ENCODE data around the gene AP4E1. TPM values are rescaled to one million over a fixed set of nuclear protein-coding genes. Genes with fewer than 3 reads are reported as not detected.

The AP4E1 gene
- total RNA-seq, 1 experiment from 2014 or later: 10.1 TPM

- no peak overlapping the region for H3K9ac ChIP-seq (ENCODE audit: low read length)
- no TSS peak for BruUV-seq (replicated peaks)
- CTCF ChIA-PET: no interaction called here
Observed at GRCh38 chr15:51025454-51025846, 117.0 kb downstream of the AP4E1 start.

More at GRCh38 chr15:51025454-51025846, 117.0 kb downstream of the AP4E1 start:
- no peaks in the 10 kb centered on the region; a peak in 1 of 4 replicates for H3K4me1 ChIP-seq (ENCODE audit: control insufficient read depth in 1 of 2, insufficient read depth in 2 of 2, low read length in 2 of 2)
- ATAC-seq: no peak
- no peak for TF ChIP-seq POLR2A (IDR thresholded peaks at IDR 0.05; ENCODE audit: borderline replicate concordance, extremely low read depth, insufficient read depth, insufficient read length)
- no peak for TF ChIP-seq EGR1 (IDR thresholded peaks at IDR 0.05; ENCODE audit: low read depth)
- no peak for TF ChIP-seq JUND (IDR thresholded peaks at IDR 0.05)
- TF ChIP-seq CBX3 (IDR thresholded peaks at IDR 0.05; ENCODE audit: low read depth): no peak
- no peak for TF ChIP-seq MAX (IDR thresholded peaks at IDR 0.05)
- no peak for TF ChIP-seq POLR2AphosphoS5 (IDR thresholded peaks at IDR 0.05; ENCODE audit: low read depth, low read length)
- TF ChIP-seq ATF3 (IDR thresholded peaks at IDR 0.05): no peak
- no peak for TF ChIP-seq ZNF274 (IDR thresholded peaks at IDR 0.05; ENCODE audit: low read depth, low read length)
- TF ChIP-seq ELF1 (IDR thresholded peaks at IDR 0.05; ENCODE audit: borderline replicate concordance, low read depth): no peak
- TF ChIP-seq REST (IDR thresholded peaks at IDR 0.05; ENCODE audit: low read depth): no peak
- TF ChIP-seq TCF7L2 (IDR thresholded peaks at IDR 0.05; ENCODE audit: borderline replicate concordance, extremely low read depth, insufficient read depth, insufficient read length): no peak
- no peak for TF ChIP-seq CTCF (IDR thresholded peaks at IDR 0.05 in 2 of 3, conservative IDR thresholded peaks at IDR 0.05 in 1 of 3; ENCODE audit: borderline replicate concordance in 1 of 3, insufficient read depth in 1 of 3, low read depth in 2 of 3, low read length in 2 of 3)
- no peak for TF ChIP-seq YY1 (IDR thresholded peaks at IDR 0.05; ENCODE audit: extremely low read depth, insufficient replicate concordance, low read depth, low read length)
- TF ChIP-seq SP1 (IDR thresholded peaks at IDR 0.05; ENCODE audit: low read depth): no peak
- no peak for TF ChIP-seq FOSL1 (IDR thresholded peaks at IDR 0.05; ENCODE audit: low read depth)
- TF ChIP-seq RAD21 (IDR thresholded peaks at IDR 0.05; ENCODE audit: low read depth): no peak
- H3K27me3 ChIP-seq (ENCODE audit: insufficient read depth, low read length): no peaks in the 10 kb centered on the region
- no peak overlapping the region for H3K4me3 ChIP-seq (replicated peaks in 1 of 2; ENCODE audit: low read depth in 1 of 2, low read length in 2 of 2)
- no peak overlapping the region for H3K4me2 ChIP-seq (ENCODE audit: low read length)
- no peaks in the 10 kb centered on the region for H4K20me1 ChIP-seq (ENCODE audit: insufficient read depth)
- H3K79me2 ChIP-seq (ENCODE audit: insufficient read depth, low read length): no peaks in the 10 kb centered on the region
- no peak overlapping the region for H3K27ac ChIP-seq (ENCODE audit: low read depth, low read length)
- no peak overlapping the region for H2AFZ ChIP-seq (ENCODE audit: low read depth, low read length, poor library complexity, severe bottlenecking)
- no peaks in the 10 kb centered on the region for H3K36me3 ChIP-seq (ENCODE audit: control insufficient read depth in 1 of 2, insufficient read depth in 2 of 2, low read length in 2 of 2)
- intact Hi-C loops (cut with micrococcal nuclease): no loop called here
- ChIA-PET POLR2A (no interaction called here), RAD21 (ENCODE audit: low non-redundant PET in 1 of 2, low total read pairs in 2 of 2, uncharacterized antibody in 2 of 2, unreplicated experiment in 2 of 2) (no interaction called here)
- H3K9me2 ChIP-seq (ENCODE audit: insufficient read depth): no peaks in the 10 kb centered on the region
- no peaks in the 10 kb centered on the region for H3K9me3 ChIP-seq (ENCODE audit: control insufficient read depth in 1 of 2, insufficient read depth in 1 of 2, low read depth in 1 of 2, low read length in 2 of 2)
- no peak for DNase-seq (ENCODE audit: low read depth, low spot score)
